ENCODE measurements around the gene ADGRG1. TPM values are rescaled to one million over a fixed set of nuclear protein-coding genes. Genes with fewer than 3 reads are reported as not detected.

ADGRG1 gene
- total RNA-seq, 1 experiment from 2014 or later, result 13.1 TPM

DNA sequence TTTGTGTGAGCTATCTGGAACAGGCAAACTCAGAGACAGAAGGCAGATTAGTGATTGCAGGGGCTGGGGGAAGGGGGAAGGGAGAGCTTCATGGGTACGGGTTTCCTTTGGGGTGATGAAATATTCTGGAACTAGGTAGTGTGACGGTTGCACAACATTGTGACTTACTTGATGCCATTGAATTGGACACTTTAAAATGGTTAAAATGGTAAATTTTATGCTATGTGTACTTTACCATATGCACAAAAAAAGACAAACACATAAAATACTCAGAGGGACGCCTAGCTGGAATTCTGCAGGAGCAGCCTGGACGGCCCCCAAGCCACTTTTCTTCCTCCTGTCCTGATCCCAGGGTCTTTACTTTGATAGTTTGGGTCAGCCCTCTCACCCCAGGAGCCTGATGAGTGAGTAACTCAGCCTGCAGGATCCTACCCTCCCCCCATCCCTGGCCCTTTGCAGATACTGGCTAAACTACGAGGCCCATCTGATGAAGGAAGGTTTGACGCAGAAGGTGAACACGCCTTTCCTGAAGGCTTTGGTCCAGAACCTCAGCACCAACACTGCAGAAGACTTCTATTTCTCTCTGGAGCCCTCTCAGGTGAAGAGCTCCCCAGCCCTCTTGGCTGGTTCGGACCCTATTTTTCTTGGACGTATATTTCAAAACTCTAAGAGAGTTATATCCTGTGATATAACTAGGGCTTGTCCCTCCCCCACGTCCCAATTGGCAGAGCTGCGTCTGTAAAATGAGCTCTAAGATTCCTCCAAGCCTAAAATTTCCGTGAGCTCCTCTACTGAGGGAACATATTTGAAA lies 47.5 kb downstream of the ADGRG1 start:
- no TSS peak for BruUV-seq (replicated peaks)
- ATAC-seq (no peak), DNase-seq (ENCODE audit: low read depth, low spot score) (no peak)
- Histone ChIP-seq H3K36me3 (ENCODE audit: control insufficient read depth, insufficient read depth, low read length) (no peaks in the 10 kb centered on the region), H3K27me3 (ENCODE audit: control insufficient read depth, insufficient read depth, low read length) (no peaks in the 10 kb centered on the region), H3K9me3 (ENCODE audit: control insufficient read depth, insufficient read depth, low read depth, low read length) (no peaks in the 10 kb centered on the region), H3K27ac (ENCODE audit: low read length) (no peak overlapping the region), H3K4me1 (ENCODE audit: control insufficient read depth, insufficient read depth, low read length) (peaks cover 8% of the 10 kb centered on the region), H3K4me3 (ENCODE audit: low read depth in 2 of 2, low read length in 2 of 2) (no peak overlapping the region)
- POLR2A ChIA-PET, result no interaction called here
- CTCF ChIA-PET, result interaction anchor here (0.6 kb wide), 1 partner anchor 9 kb away, joined by 3 read pairs; no protein-coding TSS in a partner anchor
- TF ChIP-seq, protein P1, sequence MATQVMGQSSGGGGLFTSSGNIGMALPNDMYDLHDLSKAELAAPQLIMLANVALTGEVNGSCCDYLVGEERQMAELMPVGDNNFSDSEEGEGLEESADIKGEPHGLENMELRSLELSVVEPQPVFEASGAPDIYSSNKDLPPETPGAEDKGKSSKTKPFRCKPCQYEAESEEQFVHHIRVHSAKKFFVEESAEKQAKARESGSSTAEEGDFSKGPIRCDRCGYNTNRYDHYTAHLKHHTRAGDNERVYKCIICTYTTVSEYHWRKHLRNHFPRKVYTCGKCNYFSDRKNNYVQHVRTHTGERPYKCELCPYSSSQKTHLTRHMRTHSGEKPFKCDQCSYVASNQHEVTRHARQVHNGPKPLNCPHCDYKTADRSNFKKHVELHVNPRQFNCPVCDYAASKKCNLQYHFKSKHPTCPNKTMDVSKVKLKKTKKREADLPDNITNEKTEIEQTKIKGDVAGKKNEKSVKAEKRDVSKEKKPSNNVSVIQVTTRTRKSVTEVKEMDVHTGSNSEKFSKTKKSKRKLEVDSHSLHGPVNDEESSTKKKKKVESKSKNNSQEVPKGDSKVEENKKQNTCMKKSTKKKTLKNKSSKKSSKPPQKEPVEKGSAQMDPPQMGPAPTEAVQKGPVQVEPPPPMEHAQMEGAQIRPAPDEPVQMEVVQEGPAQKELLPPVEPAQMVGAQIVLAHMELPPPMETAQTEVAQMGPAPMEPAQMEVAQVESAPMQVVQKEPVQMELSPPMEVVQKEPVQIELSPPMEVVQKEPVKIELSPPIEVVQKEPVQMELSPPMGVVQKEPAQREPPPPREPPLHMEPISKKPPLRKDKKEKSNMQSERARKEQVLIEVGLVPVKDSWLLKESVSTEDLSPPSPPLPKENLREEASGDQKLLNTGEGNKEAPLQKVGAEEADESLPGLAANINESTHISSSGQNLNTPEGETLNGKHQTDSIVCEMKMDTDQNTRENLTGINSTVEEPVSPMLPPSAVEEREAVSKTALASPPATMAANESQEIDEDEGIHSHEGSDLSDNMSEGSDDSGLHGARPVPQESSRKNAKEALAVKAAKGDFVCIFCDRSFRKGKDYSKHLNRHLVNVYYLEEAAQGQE (IDR thresholded peaks at IDR 0.05; ENCODE audit: insufficient read depth in 1 of 2, low read depth in 2 of 2, low read length in 1 of 2), result no peak
- TF ChIP-seq, protein P2, sequence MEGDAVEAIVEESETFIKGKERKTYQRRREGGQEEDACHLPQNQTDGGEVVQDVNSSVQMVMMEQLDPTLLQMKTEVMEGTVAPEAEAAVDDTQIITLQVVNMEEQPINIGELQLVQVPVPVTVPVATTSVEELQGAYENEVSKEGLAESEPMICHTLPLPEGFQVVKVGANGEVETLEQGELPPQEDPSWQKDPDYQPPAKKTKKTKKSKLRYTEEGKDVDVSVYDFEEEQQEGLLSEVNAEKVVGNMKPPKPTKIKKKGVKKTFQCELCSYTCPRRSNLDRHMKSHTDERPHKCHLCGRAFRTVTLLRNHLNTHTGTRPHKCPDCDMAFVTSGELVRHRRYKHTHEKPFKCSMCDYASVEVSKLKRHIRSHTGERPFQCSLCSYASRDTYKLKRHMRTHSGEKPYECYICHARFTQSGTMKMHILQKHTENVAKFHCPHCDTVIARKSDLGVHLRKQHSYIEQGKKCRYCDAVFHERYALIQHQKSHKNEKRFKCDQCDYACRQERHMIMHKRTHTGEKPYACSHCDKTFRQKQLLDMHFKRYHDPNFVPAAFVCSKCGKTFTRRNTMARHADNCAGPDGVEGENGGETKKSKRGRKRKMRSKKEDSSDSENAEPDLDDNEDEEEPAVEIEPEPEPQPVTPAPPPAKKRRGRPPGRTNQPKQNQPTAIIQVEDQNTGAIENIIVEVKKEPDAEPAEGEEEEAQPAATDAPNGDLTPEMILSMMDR (IDR thresholded peaks at IDR 0.05), result no peak
- no peak for TF ChIP-seq POLR2AphosphoS5 (IDR thresholded peaks at IDR 0.05; ENCODE audit: low read depth, low read length)
- TF ChIP-seq SIN3A (IDR thresholded peaks at IDR 0.05; ENCODE audit: borderline replicate concordance, insufficient read depth, low read depth, low read length), result no peak
- TF ChIP-seq TCF7L2 (IDR thresholded peaks at IDR 0.05; ENCODE audit: low read depth, low read length), result no peak
- in situ Hi-C loops (cut with HindIII; ENCODE audit: low pct_unique_long_range_greater_than_20kb, low sequenced_read_pairs) (no loop called here), intact Hi-C loops (cut with micrococcal nuclease; ENCODE audit: unreplicated experiment) (no loop called here)

DNA sequence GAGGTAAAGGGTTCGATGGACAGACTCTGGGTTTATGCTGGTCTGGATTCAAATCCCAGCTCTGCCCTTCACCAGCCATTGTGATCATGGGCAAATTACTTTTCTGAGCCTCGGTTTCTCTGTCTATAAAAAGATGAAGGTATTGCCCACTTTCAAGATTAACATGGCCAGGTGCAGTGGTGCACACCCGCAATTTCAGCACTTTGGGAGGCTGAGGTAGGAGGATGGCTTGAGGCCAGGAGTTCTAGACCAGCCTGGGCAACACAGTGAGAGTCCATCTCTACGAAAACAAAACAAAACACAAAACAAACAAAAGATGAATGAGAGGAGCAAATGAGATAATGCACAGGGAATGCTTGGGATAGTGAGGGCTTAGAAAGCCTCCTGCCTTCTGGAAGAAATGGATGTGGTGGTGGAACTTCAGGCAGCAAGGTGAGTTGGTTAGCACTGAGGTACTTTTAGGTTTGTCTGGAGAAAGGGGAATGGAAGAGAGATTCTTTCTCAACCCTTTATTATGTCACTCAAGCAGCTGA lies 48.2 kb downstream of the ADGRG1 start:
- ATAC-seq, result no peak
- TF ChIP-seq SIN3A (IDR thresholded peaks at IDR 0.05; ENCODE audit: borderline replicate concordance, insufficient read depth, low read depth, low read length) (no peak), POLR2AphosphoS5 (IDR thresholded peaks at IDR 0.05; ENCODE audit: low read depth, low read length) (no peak), TCF7L2 (IDR thresholded peaks at IDR 0.05; ENCODE audit: low read depth, low read length) (no peak)
- TF ChIP-seq, protein P2 (IDR thresholded peaks at IDR 0.05), result no peak
- TF ChIP-seq, protein P1 (IDR thresholded peaks at IDR 0.05; ENCODE audit: insufficient read depth in 1 of 2, low read depth in 2 of 2, low read length in 1 of 2), result no peak
- H3K27me3 ChIP-seq (ENCODE audit: control insufficient read depth, insufficient read depth, low read length), result no peaks in the 10 kb centered on the region
- H3K36me3 ChIP-seq (ENCODE audit: control insufficient read depth, insufficient read depth, low read length), result no peaks in the 10 kb centered on the region
- H3K27ac ChIP-seq (ENCODE audit: low read length), result no peak overlapping the region
- no peaks in the 10 kb centered on the region for H3K9me3 ChIP-seq (ENCODE audit: control insufficient read depth, insufficient read depth, low read depth, low read length)
- in situ Hi-C loops (cut with HindIII; ENCODE audit: low pct_unique_long_range_greater_than_20kb, low sequenced_read_pairs) (no loop called here), intact Hi-C loops (cut with micrococcal nuclease; ENCODE audit: unreplicated experiment) (no loop called here)
- H3K4me3 ChIP-seq (ENCODE audit: low read depth in 2 of 2, low read length in 2 of 2), result no peak overlapping the region
- no TSS peak for BruUV-seq (replicated peaks)
- peaks cover 8% of the 10 kb centered on the region for H3K4me1 ChIP-seq (ENCODE audit: control insufficient read depth, insufficient read depth, low read length)
- no peak for DNase-seq (ENCODE audit: low read depth, low spot score)
- CTCF ChIA-PET, result no interaction called here
- POLR2A ChIA-PET, result no interaction called here
